ENCODE measurements around the gene TPRA1.

GRCh38 chr3:127616836-127617605 is 26.5 kb upstream of the TPRA1 start:
- no peak for TF ChIP-seq CTCF (IDR thresholded peaks at IDR 0.05)
- no peak for TF ChIP-seq EZH2 (IDR thresholded peaks at IDR 0.05)
- TF ChIP-seq EZH2phosphoT487 (IDR thresholded peaks at IDR 0.05), result no peak

Data from neural progenitor cell (in vitro differentiated cells).